ENCODE measurements around the gene SPATA2L.
A peak's percentile ranks its signal among the peaks of the same experiment; 100 is the strongest.

The SPATA2L gene, protein sequence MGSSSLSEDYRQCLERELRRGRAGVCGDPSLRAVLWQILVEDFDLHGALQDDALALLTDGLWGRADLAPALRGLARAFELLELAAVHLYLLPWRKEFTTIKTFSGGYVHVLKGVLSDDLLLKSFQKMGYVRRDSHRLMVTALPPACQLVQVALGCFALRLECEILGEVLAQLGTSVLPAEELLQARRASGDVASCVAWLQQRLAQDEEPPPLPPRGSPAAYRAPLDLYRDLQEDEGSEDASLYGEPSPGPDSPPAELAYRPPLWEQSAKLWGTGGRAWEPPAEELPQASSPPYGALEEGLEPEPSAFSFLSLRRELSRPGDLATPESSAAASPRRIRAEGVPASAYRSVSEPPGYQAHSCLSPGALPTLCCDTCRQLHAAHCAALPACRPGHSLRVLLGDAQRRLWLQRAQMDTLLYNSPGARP

GRCh38 chr16:89701425-89702406 is at the start of gene SPATA2L:
Gene SPATA2L (minus strand): TSS chr16:89701705. CDS start chr16:89701232, 473 bp downstream.
- DNase-seq = peak; percentile 99

- DNase-seq = no peak
Observed at GRCh38 chr16:89749637-89750036, 48.1 kb upstream of the SPATA2L start.

DNA sequence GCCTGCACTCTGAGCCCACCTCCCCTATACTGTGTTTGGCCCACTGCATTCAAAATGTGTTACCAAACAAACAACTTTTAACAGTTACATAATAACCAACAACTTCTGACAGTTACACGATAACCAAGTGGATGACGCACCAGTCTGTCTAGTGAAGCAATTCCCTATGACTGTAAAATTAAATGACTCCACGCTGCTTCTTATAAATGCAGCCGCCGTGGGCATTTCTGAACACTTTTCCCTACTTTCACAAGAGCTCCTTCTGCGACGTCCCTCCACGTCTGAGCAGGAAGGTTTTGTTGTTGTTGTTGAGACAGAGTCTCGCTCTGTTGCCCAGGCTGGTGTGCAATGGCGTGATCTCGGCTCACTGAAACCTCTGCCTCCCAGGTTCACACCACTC is 47.4 kb upstream of the SPATA2L start:
- no peak for DNase-seq

DNA sequence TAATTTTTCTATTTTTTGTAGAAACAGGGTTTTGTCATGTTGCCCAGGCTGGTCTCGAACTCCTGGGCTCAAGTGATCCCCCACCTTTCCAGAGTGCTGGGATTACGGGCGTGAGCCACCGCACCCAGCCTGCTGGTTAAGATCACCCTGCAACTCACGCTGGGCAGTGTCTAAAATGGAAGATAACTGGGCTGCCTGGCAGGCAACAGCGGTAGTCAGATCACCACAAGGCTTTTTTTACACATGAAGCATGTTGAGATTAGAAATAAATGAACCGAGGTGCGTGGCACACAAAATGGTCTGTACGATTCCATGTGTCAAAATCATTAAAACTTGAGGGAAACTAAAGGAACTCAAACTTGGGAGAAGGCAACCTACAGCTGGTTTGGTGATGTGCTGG is 46.6 kb upstream of the SPATA2L start:
- no peak for DNase-seq

DNA sequence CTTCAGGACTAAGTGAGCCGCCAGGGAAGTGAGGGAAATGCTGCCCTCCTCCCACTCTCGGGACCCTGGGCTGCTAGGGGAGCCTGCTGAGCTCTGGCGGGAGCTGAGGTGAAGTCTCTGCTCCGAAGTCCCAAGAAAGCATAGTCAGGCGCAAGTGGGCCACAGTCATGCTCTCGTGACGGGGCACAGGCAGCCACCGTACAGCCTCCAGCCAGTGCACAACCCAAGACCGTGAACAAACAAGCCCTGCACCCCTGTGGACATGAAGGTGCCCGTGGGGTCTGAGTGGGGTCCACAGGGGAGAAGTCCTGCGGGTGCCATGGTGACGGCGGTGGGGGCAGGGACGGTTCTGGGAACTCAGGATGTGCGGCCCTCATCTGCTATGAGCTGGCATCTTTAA is 44.5 kb upstream of the SPATA2L start:
- DNase-seq = no peak

GRCh38 chr16:89744813-89745212 is 43.3 kb upstream of the SPATA2L start:
- no peak for DNase-seq

DNA sequence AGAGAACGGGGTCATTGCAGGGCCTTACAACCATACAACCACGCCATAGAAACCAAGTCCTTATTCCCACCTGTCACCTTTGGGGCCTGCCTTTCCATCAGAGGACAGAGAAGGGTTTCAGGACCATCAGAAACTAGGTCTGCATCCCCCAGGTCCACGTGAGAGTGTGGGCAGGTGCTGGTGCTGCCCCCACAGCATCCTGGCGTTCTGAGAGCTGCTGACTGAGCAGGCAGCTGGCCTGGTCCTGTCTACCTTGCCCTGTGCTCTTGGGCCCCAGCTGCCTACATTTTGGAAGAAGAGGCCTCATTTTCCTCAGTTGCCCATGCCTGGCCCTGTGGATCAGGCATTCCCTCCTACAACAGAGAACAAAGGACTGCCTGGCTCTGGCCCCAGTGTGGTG is 41.4 kb upstream of the SPATA2L start:
- no peak for DNase-seq

DNA sequence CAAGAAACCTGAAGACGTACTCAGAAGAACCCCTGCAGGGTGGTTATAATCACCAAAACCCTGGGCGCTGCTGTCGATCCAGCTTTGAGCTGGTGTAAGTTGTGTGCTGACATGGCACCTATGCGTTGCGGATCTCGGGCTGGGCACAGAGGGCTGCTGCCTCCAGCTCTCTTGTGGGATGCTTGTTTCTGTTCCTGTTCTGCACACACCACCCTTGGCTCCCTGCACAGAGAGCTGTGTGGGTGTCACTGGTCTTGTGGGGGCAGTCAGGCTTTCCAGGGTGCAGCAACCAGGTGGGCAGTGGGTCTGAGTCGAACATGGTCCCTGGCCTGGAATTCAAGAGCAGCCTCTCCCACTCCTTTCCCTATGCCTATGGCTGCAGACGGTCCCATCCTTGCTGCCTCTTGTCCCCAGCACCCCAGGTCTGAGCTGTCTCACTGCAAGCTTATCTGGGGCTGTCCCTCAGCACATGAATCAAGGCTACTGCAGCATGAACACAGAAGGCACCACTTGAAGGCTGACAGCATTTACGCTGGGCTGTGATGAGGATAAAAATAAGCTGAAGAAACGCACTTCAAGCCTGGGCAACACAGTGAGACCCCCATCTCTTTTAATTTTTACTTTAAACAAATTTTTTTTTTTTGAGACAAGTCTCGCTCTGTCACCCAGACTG is 40.0 kb upstream of the SPATA2L start:
- DNase-seq = no peak

- no peak for DNase-seq
Observed at GRCh38 chr16:89739383-89739782, 37.9 kb upstream of the SPATA2L start.

- DNase-seq = no peak
Observed at GRCh38 chr16:89738538-89739317, 37.2 kb upstream of the SPATA2L start.

GRCh38 chr16:89738072-89738377 is 36.5 kb upstream of the SPATA2L start:
- no peak for DNase-seq

DNA sequence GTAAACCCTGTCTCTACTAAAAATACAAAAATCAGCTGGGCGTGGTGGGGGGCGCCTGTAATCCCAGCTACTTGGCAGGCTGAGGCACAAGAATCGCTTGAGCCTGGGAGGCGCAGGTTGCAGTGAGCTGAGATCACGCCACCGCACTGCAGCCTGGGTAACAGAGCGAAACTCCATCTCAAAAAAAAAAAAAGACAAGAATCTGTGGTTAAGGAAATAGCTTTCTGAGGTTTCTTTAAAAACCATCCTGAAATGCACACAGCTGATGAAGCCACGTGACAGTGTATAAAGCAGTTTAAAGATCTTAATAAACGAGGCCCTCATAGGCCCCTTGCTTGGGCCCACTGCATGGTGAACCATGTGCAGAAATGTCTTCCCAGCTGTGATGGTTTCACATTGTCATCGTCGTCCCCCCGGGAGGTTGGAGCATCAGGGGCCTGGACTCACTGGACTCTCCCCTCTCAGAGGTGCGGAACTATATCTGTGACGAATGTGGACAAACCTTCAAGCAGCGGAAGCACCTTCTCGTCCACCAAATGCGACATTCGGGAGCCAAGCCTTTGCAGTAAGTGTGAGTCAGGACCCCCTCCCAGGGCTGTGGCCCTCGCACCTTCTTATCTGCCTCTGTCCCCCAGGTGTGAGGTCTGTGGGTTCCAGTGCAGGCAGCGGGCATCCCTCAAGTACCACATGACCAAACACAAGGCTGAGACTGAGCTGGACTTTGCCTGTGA is 36.0 kb upstream of the SPATA2L start:
- no peak for DNase-seq

DNA sequence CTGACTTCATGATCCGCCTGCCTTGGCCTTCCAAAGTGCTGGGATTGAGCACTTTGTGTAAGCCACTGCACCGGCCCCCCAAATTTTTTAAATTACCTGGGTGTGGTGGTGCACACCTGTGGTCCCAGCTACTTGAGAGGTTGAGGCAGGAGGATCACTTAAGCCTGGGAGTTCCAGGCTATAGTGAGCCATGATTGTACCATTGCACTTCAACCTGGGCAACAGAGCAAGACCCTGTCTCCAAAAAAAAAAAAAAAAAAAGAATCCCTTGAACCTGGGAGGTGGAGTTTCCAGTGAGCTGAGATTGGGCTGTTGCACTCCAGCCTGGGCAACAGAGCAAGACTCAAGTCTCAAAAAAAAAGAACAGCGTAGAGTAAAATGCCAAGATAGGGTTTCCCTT is 35.0 kb upstream of the SPATA2L start:
- DNase-seq = no peak

GRCh38 chr16:89733792-89734191 is 32.3 kb upstream of the SPATA2L start:
- no peak for DNase-seq

DNA sequence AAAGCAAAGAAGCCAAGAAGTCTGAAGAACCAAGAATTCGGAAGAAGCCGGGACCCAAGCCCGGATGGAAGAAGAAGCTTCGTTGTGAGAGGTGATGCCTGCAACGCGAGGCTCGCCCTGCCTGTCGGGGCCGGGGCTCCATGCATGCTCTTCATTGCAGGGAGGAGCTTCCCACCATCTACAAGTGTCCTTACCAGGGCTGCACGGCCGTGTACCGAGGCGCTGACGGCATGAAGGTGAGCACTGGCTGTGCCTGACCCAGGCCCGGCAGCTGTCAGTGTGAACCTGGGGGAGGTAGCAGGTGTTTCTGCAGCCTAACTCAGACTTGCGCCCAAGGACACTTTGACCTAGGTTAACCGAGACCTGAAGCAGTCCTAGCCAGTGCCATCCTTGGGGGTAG is 31.8 kb upstream of the SPATA2L start:
- DNase-seq = no peak

DNA sequence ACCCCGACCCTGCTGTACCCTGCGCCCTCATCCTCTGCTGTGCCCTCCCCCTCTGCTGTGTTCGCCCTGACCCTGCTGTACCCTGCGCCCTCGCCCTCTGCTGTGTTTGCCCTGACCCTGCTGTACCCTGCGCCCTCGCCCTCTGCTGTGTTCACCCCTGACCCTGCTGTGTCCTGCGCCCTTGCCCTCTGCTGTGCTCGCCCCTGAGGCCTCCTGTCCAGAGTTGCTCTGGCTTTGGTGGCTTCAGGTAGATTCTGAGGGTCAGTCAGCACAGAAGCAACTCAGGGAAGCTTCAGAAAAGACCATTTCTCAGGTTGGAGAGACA is 31.4 kb upstream of the SPATA2L start:
- DNase-seq = no peak

GRCh38 chr16:89732142-89732917 is 30.8 kb upstream of the SPATA2L start:
- no peak for DNase-seq

GRCh38 chr16:89730610-89731234 is 29.2 kb upstream of the SPATA2L start:
- no peak for DNase-seq

DNA sequence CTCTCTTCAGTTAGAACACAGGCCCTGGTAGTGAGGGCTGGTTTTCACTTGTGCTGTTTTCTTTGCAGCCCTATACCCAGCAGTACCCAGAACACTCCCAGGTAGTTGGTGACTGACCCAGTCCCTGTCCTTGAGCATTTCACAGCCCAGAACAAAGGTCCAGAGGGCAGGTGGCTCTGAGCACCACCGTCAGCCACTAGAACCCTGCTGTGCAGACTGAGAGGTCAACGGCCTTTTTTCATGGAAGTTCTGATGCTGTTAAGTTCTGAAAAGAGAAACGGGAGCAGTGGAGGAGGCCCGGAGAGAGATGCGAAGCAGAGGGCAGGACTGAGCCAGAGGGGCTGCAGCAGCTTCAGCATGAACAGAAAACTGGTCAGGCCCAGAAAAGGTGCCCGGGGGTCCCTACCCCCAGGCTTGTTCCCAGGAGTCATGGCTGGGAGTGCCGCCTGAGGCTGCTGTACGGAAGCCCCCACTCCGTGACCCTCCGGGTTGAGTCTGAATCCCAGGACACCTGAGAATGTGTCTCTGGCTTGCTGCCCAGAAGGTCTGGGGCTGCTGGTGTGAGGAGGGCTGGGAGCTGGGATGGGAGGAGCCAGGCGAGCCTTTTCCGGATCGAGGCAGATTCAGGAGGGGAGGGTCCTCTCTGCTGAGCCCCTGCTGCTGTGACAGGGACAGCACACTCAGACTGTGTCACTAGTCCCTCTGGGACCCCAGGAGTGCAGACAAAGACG is 28.5 kb upstream of the SPATA2L start:
- DNase-seq = no peak

DNA sequence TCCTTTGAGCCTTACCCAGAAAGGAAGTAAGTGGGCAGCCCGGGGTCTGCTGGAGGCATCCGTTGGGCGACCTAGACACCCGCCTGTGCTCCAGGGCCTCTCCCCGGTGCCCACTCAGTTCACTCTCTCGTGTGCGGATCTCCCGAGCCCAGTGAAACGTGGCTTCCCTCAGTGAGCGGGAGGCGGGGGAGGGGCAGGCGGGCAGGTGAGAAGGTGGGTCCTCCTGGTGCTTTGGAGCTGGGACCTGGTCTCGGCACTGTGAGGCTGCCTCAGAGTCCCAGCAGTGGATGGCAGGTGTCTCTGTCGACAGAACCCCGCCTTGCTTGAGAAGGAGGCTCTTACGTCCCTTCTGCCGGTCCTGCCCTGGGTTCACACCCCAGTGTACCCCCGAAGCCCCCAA is 27.8 kb upstream of the SPATA2L start:
- no peak for DNase-seq
